Fibroblast of peridontal ligament (primary cell): ENCODE data around the gene RCL1.

Experiments used
- DNase-seq: peaks from one replicate; pipeline ENCODE4 v3.0.0-alpha.2; 2010; ENCODE audit errors: extremely low read depth

The RCL1 gene

GRCh38 chr9:4842213-4842612 lies 49.5 kb downstream of the RCL1 start:
- DNase-seq: no peak

GRCh38 chr9:4842734-4843133 lies 50.0 kb downstream of the RCL1 start:
- peak; percentile 15 for DNase-seq

DNA sequence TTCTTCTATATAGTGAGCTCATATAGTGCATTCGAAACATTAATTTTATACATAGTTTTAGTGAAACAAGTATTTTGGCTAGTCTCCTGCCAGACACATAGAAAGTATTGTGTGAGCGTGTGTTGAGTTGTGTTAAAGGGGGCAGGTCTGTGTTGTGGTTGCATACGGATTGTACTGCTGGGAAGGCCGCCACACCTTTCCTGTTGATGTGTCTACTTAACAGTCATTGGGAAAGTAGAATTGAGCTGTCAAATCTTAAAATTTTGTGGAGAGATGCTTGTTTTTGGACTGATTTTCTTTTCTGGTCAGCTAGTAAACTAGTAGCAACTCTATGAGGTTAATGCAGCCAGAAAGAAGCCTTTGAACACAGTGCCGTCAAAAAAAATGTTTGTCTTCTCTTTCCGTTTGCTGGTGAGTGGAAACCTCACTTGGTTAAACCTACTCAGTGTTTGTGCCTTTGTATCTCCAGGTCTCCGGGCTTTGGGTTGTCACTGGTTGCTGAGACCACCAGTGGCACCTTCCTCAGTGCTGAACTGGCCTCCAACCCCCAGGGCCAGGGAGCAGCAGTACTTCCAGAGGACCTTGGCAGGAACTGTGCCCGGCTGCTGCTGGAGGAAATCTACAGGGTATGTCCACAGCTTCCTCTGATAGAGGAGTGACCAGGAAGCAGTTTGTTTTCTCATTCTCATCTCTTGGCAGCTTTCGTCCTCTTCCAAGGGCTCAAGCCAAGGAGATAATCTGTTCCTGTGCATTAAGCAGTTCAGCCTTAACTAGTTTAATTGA lies 51.5 kb downstream of the RCL1 start:
- no peak for DNase-seq

GRCh38 chr9:4849369-4849768 lies 56.6 kb downstream of the RCL1 start:
- DNase-seq: no peak

- DNase-seq: no peak
These were observed 58.0 kb downstream of the RCL1 start for GRCh38 chr9:4850603-4851310.

DNA sequence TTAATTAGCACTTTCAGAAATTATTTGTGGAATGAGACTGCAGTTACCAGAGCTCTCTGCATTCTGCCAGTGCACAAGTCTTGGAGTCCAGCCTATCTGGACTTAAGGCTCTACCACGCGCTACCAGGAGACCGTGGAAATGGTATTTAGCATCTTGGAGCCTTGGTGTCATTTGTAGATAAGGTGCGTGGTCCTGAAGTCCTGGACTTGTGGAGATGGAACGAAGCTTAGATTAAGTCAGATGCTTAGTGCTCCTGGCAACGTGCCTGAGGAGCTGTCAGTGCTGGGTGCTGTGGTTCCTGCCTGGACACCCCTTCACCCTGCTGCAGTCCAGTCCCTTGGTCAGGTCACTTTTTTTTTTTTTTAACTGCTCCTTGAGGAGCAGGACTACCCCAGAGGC lies 59.7 kb downstream of the RCL1 start:
- no peak for DNase-seq

GRCh38 chr9:4854265-4854590 lies 61.5 kb downstream of the RCL1 start:
- no peak for DNase-seq

DNA sequence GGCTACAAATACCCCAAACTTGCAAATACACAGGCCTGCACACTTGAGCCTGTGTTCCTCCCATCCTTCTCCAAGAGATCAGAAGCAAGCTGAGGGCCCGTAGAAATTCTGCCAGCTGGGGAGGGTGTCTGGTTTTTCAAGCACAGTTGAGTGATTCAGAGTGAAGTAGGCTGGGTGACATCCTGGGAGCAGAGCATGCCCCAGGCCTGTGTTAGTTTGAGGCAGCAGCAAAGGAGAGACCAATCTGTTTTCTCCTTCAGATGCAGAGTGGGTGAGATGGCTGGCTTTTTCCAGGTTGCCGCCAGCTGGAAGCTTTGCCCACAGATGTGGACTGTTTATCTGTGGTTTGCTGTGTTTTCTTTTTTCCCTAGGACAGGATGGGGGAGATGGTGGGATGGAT lies 63.1 kb downstream of the RCL1 start:
- peak; percentile 71 for DNase-seq

DNA sequence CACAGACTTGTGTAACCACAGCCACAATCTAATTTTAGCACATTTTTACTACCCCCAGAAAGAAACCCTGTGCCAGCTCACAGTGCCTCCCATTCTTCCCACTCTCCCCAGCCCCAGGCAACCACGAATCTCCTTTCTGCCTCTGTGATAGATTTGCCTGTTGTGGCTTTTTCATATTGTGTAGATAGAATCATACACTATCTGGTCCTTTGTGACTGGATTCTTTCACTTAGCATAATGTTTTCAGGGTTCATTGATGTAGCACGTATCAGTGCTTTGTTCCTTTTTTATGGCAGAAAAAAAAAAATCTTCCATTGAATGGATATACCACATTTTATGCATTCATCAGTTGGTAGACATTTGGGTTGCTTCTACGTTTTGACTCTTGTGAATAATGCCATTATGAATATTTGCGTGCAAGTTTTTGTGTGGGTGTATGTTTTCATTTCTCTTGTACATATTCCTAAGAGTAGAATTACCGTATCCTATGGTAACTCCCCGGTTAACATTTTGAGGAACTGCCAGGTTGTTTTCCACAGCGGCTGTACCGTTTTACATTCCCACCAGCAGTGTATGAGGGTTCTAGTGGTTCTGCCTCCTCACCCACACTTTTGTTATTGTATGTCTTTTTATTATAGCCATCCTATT lies 64.5 kb downstream of the RCL1 start:
- DNase-seq: peak; percentile 12

GRCh38 chr9:4859035-4859434 lies 66.3 kb downstream of the RCL1 start:
- no peak for DNase-seq

- DNase-seq: no peak
These were observed 67.6 kb downstream of the RCL1 start for GRCh38 chr9:4860383-4860782.

- DNase-seq: no peak
These were observed 68.4 kb downstream of the RCL1 start for GRCh38 chr9:4861145-4861544.

- DNase-seq: no peak
These were observed 69.2 kb downstream of the RCL1 start for GRCh38 chr9:4861736-4862451.

GRCh38 chr9:4862506-4863250 lies 69.9 kb downstream of the RCL1 start:
- peak; percentile 60 for DNase-seq

DNA sequence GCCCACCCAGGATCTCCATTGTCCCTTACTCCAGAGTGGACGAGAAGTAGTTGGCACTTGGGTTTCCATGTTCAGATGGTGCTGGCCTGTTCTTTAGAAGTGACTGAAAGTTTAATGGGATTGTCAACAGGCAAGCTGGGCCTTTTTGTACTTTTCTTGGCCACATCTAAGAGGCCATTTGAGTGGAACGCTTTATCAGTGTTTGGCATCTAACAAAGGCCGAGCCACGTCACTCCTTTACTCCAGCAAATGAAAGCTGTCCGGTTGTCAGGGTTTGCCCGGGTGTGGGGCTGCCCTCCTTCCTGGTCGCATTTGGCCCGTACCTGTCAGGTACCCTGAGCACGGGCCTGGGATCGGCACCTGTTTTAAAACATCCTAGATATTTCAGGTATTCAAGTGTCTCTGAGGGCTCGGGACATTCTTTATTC lies 71.5 kb downstream of the RCL1 start:
- no peak for DNase-seq

DNA sequence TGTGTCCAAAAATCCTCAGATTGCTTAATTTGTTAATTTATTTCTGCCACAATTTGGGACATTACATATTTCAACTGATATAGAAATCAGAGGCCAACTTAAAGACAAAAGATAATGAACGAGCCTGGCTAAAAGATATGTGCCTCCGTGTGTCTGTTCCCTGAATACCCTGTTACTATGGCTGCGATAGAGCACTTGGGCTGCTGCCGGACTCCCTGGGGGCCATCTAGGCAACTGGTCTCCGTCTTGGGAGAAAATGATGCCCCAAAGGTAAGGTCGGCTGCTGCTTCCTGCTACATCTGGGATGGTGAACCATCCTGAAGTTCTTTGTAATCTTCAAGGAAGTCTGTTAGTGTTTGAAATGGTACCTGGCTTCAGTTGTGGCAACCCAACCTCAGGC lies 72.0 kb downstream of the RCL1 start:
- DNase-seq: no peak

DNA sequence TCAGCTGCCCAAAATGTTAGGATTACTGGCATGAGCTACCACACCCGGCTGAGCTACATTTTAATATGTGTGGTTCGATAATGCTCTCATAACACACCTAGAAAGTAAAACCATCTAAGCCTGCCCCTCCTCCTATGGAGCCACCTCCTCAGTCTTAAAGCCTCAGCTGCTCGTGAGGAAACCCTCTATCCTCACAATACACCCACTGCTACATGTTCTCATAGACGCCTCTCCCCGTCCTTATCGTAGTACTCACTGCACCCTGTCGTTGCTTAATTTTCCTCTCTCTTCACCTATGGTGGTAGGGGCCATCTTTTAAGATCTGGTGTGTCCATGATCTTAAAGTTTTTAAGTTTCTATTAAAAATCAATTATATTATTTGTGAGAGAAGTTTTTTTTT lies 72.9 kb downstream of the RCL1 start:
- no peak for DNase-seq

DNA sequence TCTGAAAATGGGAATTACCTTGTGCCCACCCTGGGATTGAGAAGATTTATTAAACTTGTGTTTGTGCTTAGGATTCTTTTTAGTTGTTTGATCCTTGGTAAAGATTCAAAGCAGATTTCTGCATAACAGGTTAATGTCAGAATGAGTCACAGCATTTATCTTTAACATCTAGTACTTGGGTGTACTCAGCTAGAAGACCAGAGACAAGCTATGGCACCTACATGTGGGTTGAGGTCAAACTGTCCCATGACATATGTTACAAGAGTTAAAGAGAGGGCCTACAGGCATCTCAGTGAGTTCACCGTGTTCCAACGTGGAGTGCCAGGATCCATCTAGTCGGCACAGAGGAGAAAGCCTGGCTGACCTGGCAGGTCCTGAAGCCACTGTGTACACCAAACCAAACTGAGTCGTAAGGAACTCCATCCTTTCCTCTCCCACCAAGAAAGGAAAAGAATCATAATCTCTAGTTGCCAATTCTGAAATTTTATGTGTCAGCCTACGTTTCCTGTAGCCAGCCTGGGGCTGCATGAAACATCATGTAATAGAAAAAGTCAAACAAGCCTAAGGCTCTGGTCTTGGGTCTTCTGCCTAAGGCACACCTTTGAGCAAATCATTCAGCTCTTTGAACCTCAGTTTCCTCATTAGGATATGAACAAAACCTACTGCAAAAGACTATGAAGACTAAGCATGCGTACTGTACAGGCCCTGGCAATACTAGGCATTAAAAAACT lies 73.7 kb downstream of the RCL1 start:
- DNase-seq: no peak

GRCh38 chr9:4873066-4873465 lies 80.3 kb downstream of the RCL1 start:
- DNase-seq: no peak

DNA sequence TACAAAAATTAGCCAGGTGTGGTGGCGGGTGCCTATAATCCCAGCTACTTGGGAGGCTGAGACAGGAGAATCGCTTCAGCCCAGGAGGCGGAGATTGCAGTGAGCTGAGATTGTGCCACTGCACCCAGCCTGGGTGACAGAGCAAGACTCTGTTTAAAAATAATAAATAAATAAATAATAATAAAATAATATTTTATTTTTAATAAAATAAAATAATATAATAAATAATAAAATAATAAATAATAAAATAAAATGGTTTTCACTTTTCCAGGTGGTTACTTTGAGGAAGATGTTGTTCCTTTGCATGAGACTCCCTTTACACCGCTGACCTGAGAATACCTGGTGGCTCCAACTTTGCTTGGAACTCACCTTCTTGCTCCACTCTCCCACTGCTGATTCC lies 82.8 kb downstream of the RCL1 start:
- DNase-seq: no peak

DNA sequence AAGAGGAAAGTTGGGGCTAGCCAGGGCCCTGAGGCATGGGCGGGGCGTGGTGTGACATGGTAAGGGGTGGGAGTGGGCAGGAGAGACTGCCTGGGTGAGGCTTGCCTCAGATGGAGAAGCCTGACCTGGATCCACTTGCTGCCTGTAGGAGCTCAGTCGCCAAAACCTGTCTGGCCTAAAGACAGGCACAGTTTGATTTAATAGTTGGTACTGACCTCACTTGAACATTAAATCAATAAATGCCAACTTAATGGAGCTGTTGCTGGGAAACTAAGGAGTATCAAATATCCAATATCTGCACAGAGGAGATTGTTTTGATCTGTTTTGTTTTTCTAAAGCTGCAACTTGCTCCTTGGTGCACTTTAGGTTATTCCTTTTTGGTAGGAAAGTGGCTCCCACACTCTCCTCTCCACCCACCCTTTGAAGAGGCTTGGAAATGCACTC lies 86.4 kb downstream of the RCL1 start:
- no peak for DNase-seq
